Measurements from ENCODE around the gene TRPM3.

Gene TRPM3

DNA sequence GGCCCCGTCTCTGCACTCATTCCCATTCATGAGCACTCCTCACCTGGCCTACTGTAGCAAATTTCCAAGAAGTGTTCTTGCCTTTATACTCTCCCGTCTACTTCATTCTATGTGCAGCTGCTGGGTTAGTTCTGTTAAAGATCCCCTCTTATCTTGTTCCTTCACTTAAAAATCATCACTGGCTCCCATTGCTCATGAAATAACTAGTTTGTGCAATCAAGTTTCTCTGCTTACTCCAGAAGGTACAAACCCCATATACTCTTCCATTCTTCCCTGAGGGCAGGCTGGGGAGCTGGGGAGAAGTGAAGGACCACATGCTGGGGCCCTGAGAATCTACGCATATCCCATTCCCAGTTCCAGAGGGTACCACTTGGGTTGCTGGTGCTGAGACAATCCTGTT, 622.6 kb downstream of the TRPM3 start:
- no peak for DNase-seq

DNA sequence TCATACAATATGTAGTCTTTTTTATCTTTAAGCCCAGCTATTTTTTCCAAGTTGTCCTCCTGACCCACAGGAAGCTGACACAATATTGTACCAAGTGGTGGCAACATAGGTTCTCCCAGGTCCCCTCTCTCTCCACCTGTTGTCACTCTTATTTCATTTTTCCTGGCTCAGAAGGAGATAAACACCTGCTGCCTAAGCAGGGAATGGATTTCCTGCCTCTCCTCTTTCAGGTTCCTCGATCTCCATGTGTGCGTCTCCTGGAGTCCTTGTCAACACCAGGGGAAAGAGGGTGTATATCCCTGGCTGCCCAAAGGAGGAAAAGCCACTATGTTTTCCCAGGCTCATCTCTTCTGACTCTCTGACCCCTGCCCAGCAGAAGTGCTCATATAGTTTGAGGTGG, 625.2 kb downstream of the TRPM3 start:
- no peak for DNase-seq

DNA sequence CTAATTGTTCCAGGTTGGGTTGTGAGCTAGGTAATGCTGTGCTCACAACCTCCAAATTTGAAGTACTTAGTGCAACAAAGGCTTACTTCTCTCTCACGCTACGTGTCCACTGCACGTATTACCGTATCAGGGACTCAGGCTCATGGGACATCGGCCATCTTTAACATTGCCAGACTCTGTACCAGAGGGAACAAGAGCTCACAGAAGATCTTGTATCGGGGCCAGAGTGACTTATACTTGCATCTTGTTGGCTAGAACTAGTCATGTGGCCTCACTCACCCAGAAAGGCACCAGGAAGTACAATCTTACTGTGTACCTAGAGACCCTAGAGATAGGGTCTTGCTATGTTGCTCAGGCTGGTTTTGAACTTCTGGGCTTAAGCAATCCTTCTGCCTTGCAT, 625.9 kb downstream of the TRPM3 start:
- no peak for DNase-seq

DNA sequence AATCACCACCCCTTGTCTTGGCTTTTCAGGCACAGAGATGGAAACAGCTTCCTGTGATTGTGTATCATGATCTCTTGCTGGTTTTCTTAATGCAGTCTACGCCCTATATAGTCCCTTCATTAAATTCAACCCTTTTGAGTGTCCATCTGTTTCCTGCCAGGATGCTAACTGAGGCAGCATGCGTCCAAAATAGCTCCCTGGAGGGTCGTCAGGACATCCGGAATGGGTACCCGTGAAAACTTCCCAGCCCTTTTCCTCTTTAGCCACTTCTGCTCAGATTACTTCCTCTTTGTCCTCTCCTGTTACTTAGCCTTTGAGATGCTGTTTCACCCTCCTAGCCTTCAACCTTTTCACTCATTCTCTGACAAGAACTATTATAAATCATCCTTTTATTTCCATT, 627.2 kb downstream of the TRPM3 start:
- no peak for DNase-seq

DNA sequence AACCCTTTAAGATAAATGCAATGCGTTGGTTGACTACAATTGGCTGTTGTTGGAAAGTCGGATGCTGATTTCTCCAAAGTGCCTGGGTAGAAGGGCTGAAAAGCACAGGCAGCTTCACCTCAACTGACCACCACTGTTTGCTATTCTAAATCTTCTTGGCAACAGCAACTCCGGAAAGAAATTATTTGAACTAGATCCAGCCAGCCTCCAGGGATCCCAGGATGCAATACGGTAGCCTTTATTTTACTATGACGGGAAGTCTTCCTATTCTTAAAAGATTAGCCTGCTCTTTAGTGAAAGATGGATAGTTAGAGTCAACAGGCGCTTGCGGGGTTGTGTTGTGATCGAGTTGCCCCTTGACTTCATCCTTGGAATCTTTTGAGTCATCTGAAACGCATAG, 628.4 kb downstream of the TRPM3 start:
- no peak for DNase-seq

DNA sequence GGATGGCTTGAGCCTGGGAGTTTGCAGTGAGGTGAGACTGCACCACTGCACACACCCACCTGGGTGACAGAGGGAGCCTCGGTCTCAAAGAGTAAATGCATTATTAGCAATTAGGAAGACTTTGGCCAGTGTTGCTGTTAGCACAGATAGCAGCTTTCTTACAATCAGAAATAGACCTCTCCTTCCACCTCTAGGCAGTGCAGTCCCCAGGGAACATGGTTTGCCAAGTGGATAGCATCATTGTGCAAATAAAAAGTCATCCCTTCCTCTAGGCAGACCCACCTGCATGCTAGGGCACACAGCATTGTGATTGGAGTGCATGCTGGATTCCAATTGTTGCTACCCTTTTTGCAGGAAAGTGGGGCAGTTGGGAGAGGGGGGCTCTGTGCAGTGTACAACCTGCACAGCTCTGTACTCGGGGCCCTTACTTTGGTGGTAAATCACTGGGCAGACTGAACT, 629.1 kb downstream of the TRPM3 start:
- DNase-seq = peak; percentile 4

DNA sequence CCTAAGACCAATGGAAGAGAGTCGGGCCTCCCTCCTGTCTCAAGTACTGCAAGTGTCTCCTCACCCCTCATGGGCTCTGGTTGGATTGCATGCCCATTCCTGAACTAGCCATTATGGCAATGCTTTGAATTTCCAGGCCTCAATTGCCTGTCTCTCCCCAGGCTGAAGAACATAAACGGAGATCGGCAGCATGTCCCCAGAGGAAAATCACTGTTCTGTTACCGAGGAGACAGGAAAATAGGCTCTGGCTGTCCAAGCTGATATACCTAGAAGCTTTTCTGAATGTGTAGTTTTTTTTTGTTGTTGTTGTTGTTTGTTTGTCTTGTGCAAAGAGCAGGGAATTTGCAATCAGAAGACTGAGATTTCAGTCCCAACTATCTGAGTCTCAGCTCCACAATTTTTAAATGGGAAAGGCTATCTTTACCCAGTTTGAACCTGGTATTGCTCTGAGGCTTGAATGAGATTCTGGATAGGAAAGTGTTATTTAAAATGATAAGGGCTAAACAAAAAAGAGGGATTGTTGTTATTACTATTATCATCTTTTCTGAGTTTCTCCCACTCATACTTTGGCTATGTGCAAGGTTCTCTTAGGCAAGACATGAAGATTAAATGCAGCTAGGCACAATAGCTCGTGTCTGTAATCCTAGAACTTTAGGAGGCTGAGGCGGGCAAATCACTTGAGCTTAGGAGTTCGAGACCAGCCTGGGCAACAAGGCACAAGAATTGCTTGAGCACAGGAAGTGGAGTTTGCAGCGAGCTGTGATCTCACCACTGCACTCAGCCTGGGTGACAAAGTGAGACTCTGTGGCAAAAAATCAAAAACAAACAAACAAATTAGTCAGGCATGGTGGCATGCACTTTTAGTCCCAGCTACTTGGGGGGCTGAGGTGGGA, 629.7 kb downstream of the TRPM3 start:
- DNase-seq = no peak

DNA sequence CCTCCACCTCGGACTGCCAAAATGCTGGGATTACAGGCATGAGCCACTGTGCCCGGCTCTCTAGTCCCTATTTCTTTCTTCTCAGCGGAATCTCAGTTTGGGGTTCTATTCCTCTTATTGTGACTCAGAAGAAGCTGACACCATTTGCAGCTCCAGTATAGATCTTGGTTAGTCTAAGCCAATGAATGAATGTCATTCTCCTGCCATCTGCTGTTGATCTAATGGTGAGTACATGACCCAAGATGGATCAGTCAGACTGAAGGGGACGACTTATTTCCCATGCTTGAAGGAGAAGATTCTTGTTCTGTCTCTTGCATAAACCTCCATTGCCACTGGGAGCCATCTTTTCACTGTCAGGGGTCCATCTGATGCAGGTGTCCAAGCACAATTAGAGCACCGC, 630.9 kb downstream of the TRPM3 start:
- no peak for DNase-seq

DNA sequence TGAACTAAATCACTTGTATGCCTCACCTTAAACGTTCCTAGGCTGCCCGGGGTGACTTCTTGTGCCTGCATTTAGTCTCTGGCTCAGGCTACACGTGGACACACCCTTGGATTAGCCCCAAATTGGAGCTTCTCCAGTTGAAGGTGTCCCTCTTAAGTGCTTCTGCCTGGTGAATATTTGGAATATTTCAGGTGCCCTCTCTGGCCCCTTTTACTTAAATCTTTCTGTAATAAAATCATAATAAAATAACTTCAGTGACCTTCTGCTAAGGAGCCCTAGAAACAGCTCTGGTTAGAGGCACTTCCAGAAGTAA, 632.7 kb downstream of the TRPM3 start:
- DNase-seq = no peak

DNA sequence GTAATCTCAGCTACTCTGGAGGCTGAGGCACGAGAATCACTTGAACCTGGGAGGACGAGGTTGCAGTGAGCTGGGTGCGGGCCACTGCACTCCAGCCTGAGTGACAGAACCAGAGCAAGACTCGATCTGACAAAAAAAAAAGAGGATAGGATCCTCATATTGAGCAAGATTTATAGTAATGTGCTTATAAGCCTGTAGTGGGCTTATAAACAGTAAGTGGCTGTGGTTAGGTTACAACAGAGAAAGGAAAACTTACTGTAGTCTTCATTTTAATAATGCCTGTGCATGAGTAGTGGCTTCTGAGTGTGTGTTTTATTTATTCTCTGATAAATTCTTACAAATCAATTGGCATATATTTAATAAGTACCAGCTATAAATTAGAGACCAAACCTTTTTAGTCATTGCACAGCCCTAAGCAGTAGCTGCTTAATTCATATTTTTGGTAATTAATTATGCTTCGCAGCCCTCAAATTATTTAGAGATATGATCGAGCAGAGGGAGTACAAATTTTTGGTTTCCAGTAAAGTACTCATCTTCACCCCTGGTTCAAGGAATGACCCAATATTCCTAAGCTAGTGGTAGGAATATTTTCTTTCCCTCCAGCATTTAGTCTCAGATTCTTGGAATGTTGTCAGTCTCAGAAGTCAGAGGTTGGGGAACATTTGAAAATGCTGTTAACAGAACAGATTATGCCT, 633.2 kb downstream of the TRPM3 start:
- no peak for DNase-seq

DNA sequence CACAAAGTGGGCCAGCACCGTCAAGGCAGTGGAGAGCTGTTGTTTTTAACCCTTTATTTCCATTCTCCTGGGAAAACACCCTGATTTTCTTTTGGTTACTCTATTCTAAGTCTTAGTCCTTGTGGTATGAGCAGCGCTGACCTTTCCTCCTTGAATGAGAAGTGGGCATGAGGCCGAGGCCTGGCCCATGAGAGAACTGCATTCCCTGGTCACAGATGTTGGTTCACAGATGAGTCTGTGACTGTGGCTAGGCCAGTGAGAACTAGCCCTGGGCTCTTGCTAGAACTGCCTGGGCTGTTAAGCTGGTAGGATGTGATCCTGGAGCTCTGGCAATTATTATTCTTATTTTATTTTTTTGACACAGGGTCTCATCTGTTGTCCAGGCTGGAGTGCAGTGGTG, 635.3 kb downstream of the TRPM3 start:
- DNase-seq = no peak

DNA sequence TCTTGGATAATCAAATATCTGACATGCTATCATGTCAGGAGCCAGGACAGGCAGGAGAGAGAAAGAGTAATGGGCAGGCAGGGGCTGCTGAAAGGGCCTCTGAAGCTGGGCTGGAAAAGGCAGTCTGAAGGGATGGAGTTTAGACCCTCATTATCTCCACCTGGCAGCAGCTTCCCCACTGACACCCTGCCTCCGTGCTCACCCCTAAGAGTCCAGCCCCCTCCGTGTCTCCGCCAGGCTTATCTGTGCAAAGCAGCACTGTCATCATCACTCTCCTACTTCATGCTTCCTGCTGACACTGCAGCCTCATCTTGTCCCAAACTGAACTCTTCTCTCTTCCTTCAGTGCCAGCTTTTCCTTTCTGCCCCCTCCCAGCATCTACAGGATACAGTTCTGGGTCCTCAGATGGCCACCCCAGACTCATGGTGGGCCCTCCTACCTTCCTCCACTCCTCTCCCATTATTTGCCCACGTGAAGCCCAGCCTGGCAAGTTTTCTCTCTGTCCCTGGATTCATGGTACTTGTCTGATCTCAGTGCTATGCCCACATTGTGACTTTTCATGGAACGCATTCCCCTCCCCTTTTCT, 636.1 kb downstream of the TRPM3 start:
- DNase-seq = no peak

DNA sequence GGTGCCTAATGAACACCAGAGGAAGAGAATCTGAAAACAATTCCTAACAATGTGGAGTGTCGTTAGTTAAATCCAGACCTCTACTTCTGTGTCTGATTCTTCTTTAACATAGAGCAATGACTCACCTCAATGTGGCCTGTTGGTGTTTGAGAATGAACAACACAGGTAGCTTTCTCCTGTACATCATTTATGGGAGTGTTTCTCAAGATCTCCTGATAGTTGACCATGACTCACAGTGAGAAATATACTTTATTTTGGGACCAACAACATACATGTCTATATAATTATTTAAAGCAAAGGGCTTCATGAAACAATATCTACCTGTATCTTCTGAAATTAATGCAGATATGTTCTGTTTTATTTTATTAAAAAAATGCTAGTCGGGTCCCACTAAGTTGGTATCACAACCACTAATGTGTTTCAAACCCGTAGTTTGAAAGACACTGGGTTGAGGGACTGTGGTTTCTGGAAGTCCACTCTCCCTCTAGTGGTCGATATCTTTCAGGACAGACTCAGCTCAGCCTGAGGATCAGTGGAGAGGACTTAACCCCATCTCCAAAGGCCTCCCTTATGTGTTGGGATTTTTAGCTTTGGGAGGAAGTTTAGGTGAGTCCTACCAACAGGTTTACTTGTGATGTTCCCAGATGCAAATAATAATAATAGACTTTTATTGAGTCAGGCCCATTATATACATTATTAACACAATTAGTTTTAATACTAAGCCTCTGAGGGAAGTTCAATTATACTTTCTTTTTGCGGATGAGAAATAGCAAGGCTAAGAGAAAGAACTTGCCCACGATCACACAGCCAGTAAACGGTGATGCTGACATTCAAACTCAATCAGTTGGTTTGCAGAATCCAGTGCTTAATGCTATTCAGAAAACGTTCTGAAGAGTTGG, 636.9 kb downstream of the TRPM3 start:
- no peak for DNase-seq

DNA sequence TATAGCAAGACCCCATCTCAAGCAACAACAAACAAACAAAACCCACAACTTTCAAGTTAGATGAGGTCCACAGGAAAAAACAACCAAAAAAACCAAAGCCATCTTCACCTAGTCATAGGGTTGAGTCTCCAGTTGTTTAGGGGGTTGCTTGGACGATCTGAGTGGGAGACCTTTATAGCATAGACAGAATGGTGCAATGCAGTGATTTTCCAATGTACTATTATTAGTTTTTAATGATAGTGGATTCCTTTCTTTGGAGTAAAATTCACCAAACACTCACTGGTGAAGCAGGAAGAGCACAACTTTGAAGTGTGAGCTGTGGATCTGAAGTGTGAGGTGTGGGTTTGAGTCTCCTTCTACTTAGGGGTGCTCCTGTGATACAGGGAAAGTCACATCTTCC, 640.0 kb downstream of the TRPM3 start:
- no peak for DNase-seq

DNA sequence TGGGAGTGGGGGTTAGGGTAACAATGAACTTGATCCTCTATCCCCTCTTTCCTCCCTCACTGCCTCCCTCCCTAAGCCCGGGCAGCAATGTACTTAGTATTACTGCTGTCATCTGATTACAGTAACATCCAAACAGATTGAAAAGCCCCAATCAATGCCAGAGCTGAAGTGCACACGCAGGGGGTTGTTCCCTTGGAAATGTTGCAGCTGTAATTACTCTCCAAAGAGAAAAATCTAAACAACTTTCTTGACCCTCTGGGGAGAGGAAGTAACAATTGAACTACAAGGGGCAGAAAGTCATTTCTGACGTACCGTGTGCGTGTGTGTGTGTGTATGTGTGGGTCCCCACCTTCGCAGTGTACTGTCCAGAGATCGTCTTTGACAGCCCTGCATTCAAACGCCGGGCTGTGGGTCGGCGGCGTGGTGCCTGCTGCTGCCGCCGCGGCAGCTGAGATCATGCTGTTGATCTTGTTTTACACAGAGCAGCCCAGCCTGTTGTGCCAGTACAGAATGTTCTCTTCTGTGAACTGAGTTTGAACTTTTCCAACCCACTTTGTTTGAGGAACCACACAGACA, 640.9 kb downstream of the TRPM3 start:
- no peak for DNase-seq

DNA sequence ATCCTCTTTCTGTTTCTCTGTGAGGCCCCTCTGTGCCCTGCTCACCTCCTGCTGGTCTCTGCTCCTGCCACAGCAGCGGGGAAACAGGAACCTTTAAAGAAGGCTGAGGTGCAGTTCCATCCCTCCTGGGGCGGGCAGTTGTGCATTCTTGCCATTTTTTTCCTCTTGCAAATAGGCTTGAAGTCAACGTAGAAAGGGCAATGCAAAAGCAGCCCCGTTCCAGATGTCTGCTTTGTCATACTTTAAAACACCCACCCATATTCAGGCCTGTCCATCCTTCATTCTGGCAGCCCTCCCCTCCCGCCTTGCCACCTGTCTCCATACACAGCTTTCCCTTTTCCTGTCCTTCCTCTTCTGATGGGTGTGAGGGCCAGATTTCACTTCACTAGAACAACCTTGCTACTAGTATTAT, 641.5 kb downstream of the TRPM3 start:
- DNase-seq = no peak

All from DMS79 (cell line).